HEK293 (cell line): Measurements from ENCODE around the gene CATSPERD.
A peak's percentile ranks its signal among the peaks of the same experiment; 100 is the strongest.

Source experiments
- CTCF ChIA-PET: fragments of 350-600 bp; formaldehyde crosslinking; extraction: SDS; loops from one replicate; lab custom pipeline; 2021; ENCODE audit warnings: antibody characterized with exemption; lab: Yijun Ruan, JAX
- POLR2A ChIA-PET: fragments of 300-600 bp; formaldehyde crosslinking; extraction: SDS; loops from one replicate; lab custom pipeline; 2020; ENCODE audit warnings: antibody characterized with exemption, inconsistent platforms; lab: Yijun Ruan, JAX
- H3K27ac ChIP-seq: fragments of 200-500 bp; sonication (Bioruptor generic); 2 replicates; pipeline ENCODE4 v1.5.1; 2014; ENCODE audit warnings: low read depth, low read length, control low read depth, inconsistent platforms; ENCODE audit errors: extremely low read depth
- H3K36me3 ChIP-seq, 2 experiments: fragments of 200-500 bp in 1 of 2; sonication (Bioruptor generic) in 1 of 2; 1 replicate in 1 of 2; 2 replicates in 1 of 2; pipeline ENCODE4 v1.5.1; 2014 to 2017; ENCODE audit warnings: inconsistent platforms in 2 of 2, low read length in 2 of 2; ENCODE audit not compliant: control insufficient read depth in 2 of 2, insufficient read depth in 1 of 2
- H3K4me1 ChIP-seq: fragments of 200-500 bp; sonication (Bioruptor generic); 2 replicates; pipeline ENCODE4 v1.5.1; 2014; ENCODE audit warnings: mild to moderate bottlenecking, low read length, inconsistent platforms; ENCODE audit not compliant: control insufficient read depth, insufficient read depth
- H3K4me3 ChIP-seq: 2 replicates; pipeline ENCODE4 v1.5.1; 2011; ENCODE audit warnings: low read depth, mild to moderate bottlenecking, control low read depth, low read length, moderate library complexity
- H3K9me3 ChIP-seq: fragments of 200-500 bp; sonication (Bioruptor generic); 2 replicates; pipeline ENCODE4 v1.5.1; 2014; ENCODE audit warnings: low read depth, low read length, inconsistent platforms; ENCODE audit not compliant: control insufficient read depth, insufficient read depth
- GLI4 ChIP-seq: fragments of 450-650 bp; formaldehyde crosslinking; IDR thresholded peaks from 2 replicates; pipeline ENCODE4 v1.5.1; 2016; ENCODE audit warnings: missing biosample characterization, missing genetic modification characterization
- HOXC10 ChIP-seq: sonication (generic); formaldehyde crosslinking; IDR thresholded peaks from 2 replicates; pipeline ENCODE4 v1.8.1; 2023; ENCODE audit warnings: mild to moderate bottlenecking, missing genetic modification reagents
- IKZF3 ChIP-seq: fragments of 450-650 bp; IDR thresholded peaks from 2 replicates; pipeline ENCODE4 v1.5.0; 2018; ENCODE audit warnings: missing biosample characterization, mild to moderate bottlenecking, missing genetic modification characterization, moderate library complexity
- KLF1 ChIP-seq: fragments of 450-650 bp; formaldehyde crosslinking; IDR thresholded peaks from 2 replicates; pipeline ENCODE4 v1.5.1; 2016; ENCODE audit warnings: missing biosample characterization, missing genetic modification characterization
- KLF17 ChIP-seq: fragments of 450-650 bp; formaldehyde crosslinking; IDR thresholded peaks from 2 replicates; pipeline ENCODE4 v1.5.1; 2016; ENCODE audit warnings: missing biosample characterization, missing genetic modification characterization
- KLF9 ChIP-seq: fragments of 450-650 bp; formaldehyde crosslinking; IDR thresholded peaks from 2 replicates; pipeline ENCODE4 v1.5.1; 2016; ENCODE audit warnings: missing biosample characterization, missing genetic modification characterization, low read depth
- MEIS1 ChIP-seq: sonication (generic); formaldehyde crosslinking; IDR thresholded peaks from 2 replicates; pipeline ENCODE4 v1.8.1; 2022; ENCODE audit warnings: missing genetic modification reagents, mild to moderate bottlenecking, borderline replicate concordance
- MYNN ChIP-seq: fragments of 450-650 bp; formaldehyde crosslinking; IDR thresholded peaks from 2 replicates; pipeline ENCODE4 v1.5.1; 2016; ENCODE audit warnings: missing biosample characterization, missing genetic modification characterization, borderline replicate concordance
- SP7 ChIP-seq: fragments of 450-650 bp; formaldehyde crosslinking; IDR thresholded peaks from 2 replicates; pipeline ENCODE4 v1.5.1; 2016; ENCODE audit warnings: missing biosample characterization, missing genetic modification characterization
- ZBTB10 ChIP-seq: fragments of 450-650 bp; formaldehyde crosslinking; IDR thresholded peaks from 2 replicates; pipeline ENCODE4 v1.5.1; 2016; ENCODE audit warnings: missing biosample characterization, missing genetic modification characterization
- ZBTB7A ChIP-seq: fragments of 450-650 bp; formaldehyde crosslinking; IDR thresholded peaks from 2 replicates; pipeline ENCODE4 v1.5.1; 2016; ENCODE audit warnings: low read depth, missing biosample characterization, missing genetic modification characterization
- ZNF133 ChIP-seq: fragments of 450-650 bp; formaldehyde crosslinking; IDR thresholded peaks from 2 replicates; pipeline ENCODE4 v1.5.1; 2016; ENCODE audit warnings: missing biosample characterization, missing genetic modification characterization
- ZNF184 ChIP-seq: fragments of 450-650 bp; IDR thresholded peaks from 2 replicates; pipeline ENCODE4 v1.5.1; 2018; ENCODE audit warnings: missing biosample characterization, mild to moderate bottlenecking, missing genetic modification characterization
- ZNF24 ChIP-seq: fragments of 450-650 bp; formaldehyde crosslinking; IDR thresholded peaks from 2 replicates; pipeline ENCODE4 v1.5.1; 2016; ENCODE audit warnings: missing biosample characterization, missing genetic modification characterization
- ZNF311 ChIP-seq: fragments of 450-650 bp; formaldehyde crosslinking; IDR thresholded peaks from 2 replicates; pipeline ENCODE4 v1.5.1; 2017; ENCODE audit warnings: missing biosample characterization, missing genetic modification characterization, borderline replicate concordance
- ZNF324 ChIP-seq: fragments of 450-650 bp; formaldehyde crosslinking; IDR thresholded peaks from 2 replicates; pipeline ENCODE4 v1.5.1; 2016; ENCODE audit warnings: missing biosample characterization, missing genetic modification characterization
- ZNF341 ChIP-seq: fragments of 450-650 bp; formaldehyde crosslinking; IDR thresholded peaks from 2 replicates; pipeline ENCODE4; 2016; ENCODE audit warnings: low read depth, missing biosample characterization, missing genetic modification characterization
- ZNF350 ChIP-seq: fragments of 450-650 bp; formaldehyde crosslinking; IDR thresholded peaks from 2 replicates; pipeline ENCODE4 v1.5.0; 2017; ENCODE audit warnings: missing biosample characterization, mild to moderate bottlenecking, missing genetic modification characterization
- ZNF366 ChIP-seq: fragments of 450-650 bp; formaldehyde crosslinking; conservative IDR thresholded peaks from 2 replicates; pipeline ENCODE4 v1.5.1; 2016; ENCODE audit warnings: missing biosample characterization, missing genetic modification characterization
- ZNF501 ChIP-seq: fragments of 450-650 bp; formaldehyde crosslinking; IDR thresholded peaks from 2 replicates; pipeline ENCODE4 v1.5.1; 2016; ENCODE audit warnings: missing biosample characterization, missing genetic modification characterization
- ZNF558 ChIP-seq: fragments of 450-650 bp; formaldehyde crosslinking; IDR thresholded peaks from 2 replicates; pipeline ENCODE4 v1.5.1; 2016; ENCODE audit warnings: missing biosample characterization, missing genetic modification characterization
- ZNF626 ChIP-seq: fragments of 450-650 bp; sonication (Bioruptor Pico); formaldehyde crosslinking; IDR thresholded peaks from 2 replicates; pipeline ENCODE4 v1.5.1; 2018; ENCODE audit warnings: missing biosample characterization, missing genetic modification characterization, inconsistent platforms
- ZNF785 ChIP-seq: fragments of 450-650 bp; formaldehyde crosslinking; IDR thresholded peaks from 2 replicates; pipeline ENCODE4 v1.5.1; 2016; ENCODE audit warnings: missing biosample characterization, missing genetic modification characterization
- TF ChIP-seq, protein P1 (sequence below): fragments of 450-650 bp; formaldehyde crosslinking; IDR thresholded peaks from 2 replicates; pipeline ENCODE4 v1.5.1; 2016; ENCODE audit warnings: missing biosample characterization, missing genetic modification characterization
- TF ChIP-seq, protein P2 (sequence below): fragments of 450-650 bp; formaldehyde crosslinking; IDR thresholded peaks from 2 replicates; pipeline ENCODE4 v1.5.1; 2016; ENCODE audit warnings: missing biosample characterization, missing genetic modification characterization
- TF ChIP-seq, protein P3 (sequence below): sonication (generic); formaldehyde crosslinking; IDR thresholded peaks from 2 replicates; pipeline ENCODE4 v1.8.1; 2022; ENCODE audit warnings: mild to moderate bottlenecking, moderate library complexity, missing genetic modification reagents

The CATSPERD gene

DNA sequence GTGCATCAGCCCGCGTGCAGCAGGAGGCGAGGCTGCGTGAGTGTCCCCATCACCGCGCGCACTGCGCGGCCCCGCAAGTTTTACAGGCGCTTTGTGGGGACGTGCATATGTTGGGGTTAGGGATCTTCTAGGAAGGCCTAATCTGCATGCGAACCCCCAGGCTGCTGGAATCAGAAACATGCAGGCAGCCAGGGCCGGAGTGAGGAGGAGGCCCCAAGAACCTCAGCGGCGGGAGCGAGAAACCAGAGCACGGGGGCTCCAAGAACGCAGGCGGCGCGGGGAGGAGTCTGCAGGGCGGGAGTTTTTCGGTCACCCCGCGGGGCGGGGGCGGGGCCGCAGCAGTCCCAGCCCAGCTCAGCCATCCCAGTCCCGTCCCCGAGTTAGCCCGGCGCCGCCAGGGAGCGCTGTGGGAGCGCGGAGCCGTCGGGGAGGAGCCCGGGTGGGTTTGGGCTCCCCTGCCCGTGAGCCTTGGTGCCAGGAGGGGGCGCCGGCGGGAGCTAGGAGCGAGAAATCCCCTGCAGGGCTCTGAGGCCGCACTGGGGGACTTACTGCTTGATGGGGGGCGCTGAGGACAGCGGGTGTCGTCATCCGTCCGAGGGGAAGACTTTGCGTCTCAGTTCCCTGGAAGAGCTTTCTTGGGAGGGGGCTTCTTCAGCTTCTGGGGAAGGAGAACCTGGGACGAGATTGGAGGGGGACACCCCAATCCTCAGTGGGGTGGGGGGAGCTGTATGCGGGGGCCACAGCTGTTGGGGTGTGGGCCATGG is 83.5 kb downstream of the CATSPERD start:
- H3K9me3 ChIP-seq: no peaks in the 10 kb centered on the region
- peak overlapping the region; percentile 25 for H3K4me3 ChIP-seq
- peaks cover 3% of the 10 kb centered on the region; the same call in 1 of the 2 replicates for H3K4me1 ChIP-seq
- POLR2A ChIA-PET: interaction anchor here (0.5 to 1.6 kb wide), 15 partner anchors 11 to 218 kb away, joined by 3 to 29 read pairs (median 5); partner anchors contain the start of genes DUS3L, NDUFA11, RPL36 and VMAC
- CTCF ChIA-PET: interaction anchor here (0.6 to 2.3 kb wide), 84 partner anchors 9 to 1809 kb away, joined by 3 to 71 read pairs (median 5); partner anchors contain the start of genes CAPS, DUS3L, FUT6 and NDUFA11
- no peak overlapping the region for H3K27ac ChIP-seq
- no peaks in the 10 kb centered on the region for H3K36me3 ChIP-seq
- TF ChIP-seq ZBTB7A: peak; percentile 88
- TF ChIP-seq, protein P1, sequence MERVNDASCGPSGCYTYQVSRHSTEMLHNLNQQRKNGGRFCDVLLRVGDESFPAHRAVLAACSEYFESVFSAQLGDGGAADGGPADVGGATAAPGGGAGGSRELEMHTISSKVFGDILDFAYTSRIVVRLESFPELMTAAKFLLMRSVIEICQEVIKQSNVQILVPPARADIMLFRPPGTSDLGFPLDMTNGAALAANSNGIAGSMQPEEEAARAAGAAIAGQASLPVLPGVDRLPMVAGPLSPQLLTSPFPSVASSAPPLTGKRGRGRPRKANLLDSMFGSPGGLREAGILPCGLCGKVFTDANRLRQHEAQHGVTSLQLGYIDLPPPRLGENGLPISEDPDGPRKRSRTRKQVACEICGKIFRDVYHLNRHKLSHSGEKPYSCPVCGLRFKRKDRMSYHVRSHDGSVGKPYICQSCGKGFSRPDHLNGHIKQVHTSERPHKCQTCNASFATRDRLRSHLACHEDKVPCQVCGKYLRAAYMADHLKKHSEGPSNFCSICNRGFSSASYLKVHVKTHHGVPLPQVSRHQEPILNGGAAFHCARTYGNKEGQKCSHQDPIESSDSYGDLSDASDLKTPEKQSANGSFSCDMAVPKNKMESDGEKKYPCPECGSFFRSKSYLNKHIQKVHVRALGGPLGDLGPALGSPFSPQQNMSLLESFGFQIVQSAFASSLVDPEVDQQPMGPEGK (tag by site-specific recombination): peak; percentile 99
- no peak for TF ChIP-seq MEIS1
- 0 out of 2 replicates have a peak, but pooled peaks have one; percentile 17 for TF ChIP-seq ZNF366 (tag by site-specific recombination)
- TF ChIP-seq ZNF341 (tag by site-specific recombination): peak; percentile 72
- TF ChIP-seq, protein P2, sequence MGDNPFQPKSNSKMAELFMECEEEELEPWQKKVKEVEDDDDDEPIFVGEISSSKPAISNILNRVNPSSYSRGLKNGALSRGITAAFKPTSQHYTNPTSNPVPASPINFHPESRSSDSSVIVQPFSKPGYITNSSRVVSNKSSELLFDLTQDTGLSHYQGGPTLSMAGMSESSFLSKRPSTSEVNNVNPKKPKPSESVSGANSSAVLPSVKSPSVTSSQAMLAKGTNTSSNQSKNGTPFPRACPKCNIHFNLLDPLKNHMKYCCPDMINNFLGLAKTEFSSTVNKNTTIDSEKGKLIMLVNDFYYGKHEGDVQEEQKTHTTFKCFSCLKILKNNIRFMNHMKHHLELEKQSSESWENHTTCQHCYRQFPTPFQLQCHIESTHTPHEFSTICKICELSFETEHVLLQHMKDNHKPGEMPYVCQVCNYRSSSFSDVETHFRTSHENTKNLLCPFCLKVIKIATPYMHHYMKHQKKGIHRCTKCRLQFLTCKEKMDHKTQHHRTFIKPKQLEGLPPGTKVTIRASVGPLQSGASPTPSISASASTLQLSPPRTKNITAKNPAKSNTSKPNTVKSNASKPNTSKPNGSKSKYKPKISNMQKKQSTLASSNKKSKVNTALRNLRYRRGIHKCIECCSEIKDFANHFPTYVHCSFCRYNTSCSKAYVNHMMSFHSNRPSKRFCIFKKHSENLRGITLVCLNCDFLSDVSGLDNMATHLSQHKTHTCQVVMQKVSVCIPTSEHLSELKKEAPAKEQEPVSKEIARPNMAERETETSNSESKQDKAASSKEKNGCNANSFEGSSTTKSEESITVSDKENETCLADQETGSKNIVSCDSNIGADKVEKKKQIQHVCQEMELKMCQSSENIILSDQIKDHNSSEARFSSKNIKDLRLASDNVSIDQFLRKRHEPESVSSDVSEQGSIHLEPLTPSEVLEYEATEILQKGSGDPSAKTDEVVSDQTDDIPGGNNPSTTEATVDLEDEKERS (tag by site-specific recombination): no peak
- no peak for TF ChIP-seq ZNF311 (tag by site-specific recombination)
- no peak for TF ChIP-seq MYNN (tag by site-specific recombination)
- TF ChIP-seq ZNF558: peak; percentile 42; the same call in 1 of the 2 replicates
- TF ChIP-seq, protein P3, sequence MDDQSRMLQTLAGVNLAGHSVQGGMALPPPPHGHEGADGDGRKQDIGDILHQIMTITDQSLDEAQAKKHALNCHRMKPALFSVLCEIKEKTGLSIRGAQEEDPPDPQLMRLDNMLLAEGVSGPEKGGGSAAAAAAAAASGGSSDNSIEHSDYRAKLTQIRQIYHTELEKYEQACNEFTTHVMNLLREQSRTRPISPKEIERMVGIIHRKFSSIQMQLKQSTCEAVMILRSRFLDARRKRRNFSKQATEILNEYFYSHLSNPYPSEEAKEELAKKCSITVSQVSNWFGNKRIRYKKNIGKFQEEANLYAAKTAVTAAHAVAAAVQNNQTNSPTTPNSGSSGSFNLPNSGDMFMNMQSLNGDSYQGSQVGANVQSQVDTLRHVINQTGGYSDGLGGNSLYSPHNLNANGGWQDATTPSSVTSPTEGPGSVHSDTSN: peak; percentile 78; the same call in 1 of the 2 replicates
- TF ChIP-seq ZNF350 (tag by site-specific recombination): no peak
- TF ChIP-seq ZNF626 (tag by site-specific recombination): no peak
- no peak for TF ChIP-seq ZNF785
- peak; percentile 82 for TF ChIP-seq ZNF324
- peak; percentile 96 for TF ChIP-seq ZBTB10 (tag by site-specific recombination)
- TF ChIP-seq KLF17 (tag by site-specific recombination): peak; percentile 86
- TF ChIP-seq GLI4 (tag by site-specific recombination): no peak
- peak; percentile 74; the same call in 1 of the 2 replicates for TF ChIP-seq ZNF501 (tag by site-specific recombination)
- peak; percentile 75 for TF ChIP-seq ZNF184
- no peak for TF ChIP-seq HOXC10
- TF ChIP-seq ZNF133 (tag by site-specific recombination): no peak
- peak; percentile 89 for TF ChIP-seq KLF9 (tag by site-specific recombination)
- peak; percentile 79 for TF ChIP-seq ZNF24 (tag by site-specific recombination)
- TF ChIP-seq IKZF3 (tag by site-specific recombination): peak; percentile 84
- peak; percentile 86 for TF ChIP-seq SP7 (tag by site-specific recombination)
- TF ChIP-seq KLF1 (tag by site-specific recombination): peak; percentile 85
